Medulla oblongata (tissue), 1 donor: ENCODE data around the gene PPP1R14B.

Experiments
- DNase-seq: peaks from one replicate; pipeline ENCODE4 v3.0.0-alpha.2; 2015; ENCODE audit errors: extremely low spot score

Gene PPP1R14B

GRCh38 chr11:64246871-64247728, at the start of gene PPP1R14B:
Gene PPP1R14B (minus strand): TSS chr11:64246943. CDS start chr11:64246673, 270 bp downstream.
- peak; percentile 84 for DNase-seq

- no peak for DNase-seq
Measured at GRCh38 chr11:64296236-64296635, 49.5 kb upstream of the PPP1R14B start.

- no peak for DNase-seq
Measured at GRCh38 chr11:64295760-64296159, 49.0 kb upstream of the PPP1R14B start.

GRCh38 chr11:64294774-64295173, 48.0 kb upstream of the PPP1R14B start:
- no peak for DNase-seq

- DNase-seq = no peak
Measured at GRCh38 chr11:64292460-64293254, 45.9 kb upstream of the PPP1R14B start.

- no peak for DNase-seq
Measured at GRCh38 chr11:64291752-64292459, 45.2 kb upstream of the PPP1R14B start.

GRCh38 chr11:64291262-64291751, 44.6 kb upstream of the PPP1R14B start, which contains the start of gene KCNK4:
Gene KCNK4 (plus strand): TSS chr11:64291302. CDS start chr11:64293019, 1,717 bp downstream.
- DNase-seq = no peak

GRCh38 chr11:64290352-64291261, 43.9 kb upstream of the PPP1R14B start:
- peak; percentile 23 for DNase-seq

- no peak for DNase-seq
Measured at GRCh38 chr11:64289002-64289564, 42.3 kb upstream of the PPP1R14B start.

- no peak for DNase-seq
Measured at GRCh38 chr11:64288353-64288750, 41.6 kb upstream of the PPP1R14B start.

GRCh38 chr11:64287676-64288352, 41.1 kb upstream of the PPP1R14B start:
- no peak for DNase-seq

- DNase-seq = no peak
Measured at GRCh38 chr11:64286801-64287159, 40.0 kb upstream of the PPP1R14B start.

GRCh38 chr11:64285885-64286800, 39.4 kb upstream of the PPP1R14B start:
- no peak for DNase-seq

- peak; percentile 89 for DNase-seq
Measured at GRCh38 chr11:64284962-64285884, 38.5 kb upstream of the PPP1R14B start, which contains the start of gene GPR137. Gene GPR137 (plus strand): TSS chr11:64285848. CDS start chr11:64286525, 677 bp downstream.

GRCh38 chr11:64284048-64284961, 37.6 kb upstream of the PPP1R14B start, which contains the start of gene BAD:
Gene BAD (minus strand): TSS chr11:64284665. CDS start chr11:64284368, 297 bp downstream.
- DNase-seq = peak; percentile 98

- DNase-seq = no peak
Measured at GRCh38 chr11:64283092-64283491, 36.3 kb upstream of the PPP1R14B start.
